ENCODE measurements around the gene CAMK1.

CAMK1 gene

DNA sequence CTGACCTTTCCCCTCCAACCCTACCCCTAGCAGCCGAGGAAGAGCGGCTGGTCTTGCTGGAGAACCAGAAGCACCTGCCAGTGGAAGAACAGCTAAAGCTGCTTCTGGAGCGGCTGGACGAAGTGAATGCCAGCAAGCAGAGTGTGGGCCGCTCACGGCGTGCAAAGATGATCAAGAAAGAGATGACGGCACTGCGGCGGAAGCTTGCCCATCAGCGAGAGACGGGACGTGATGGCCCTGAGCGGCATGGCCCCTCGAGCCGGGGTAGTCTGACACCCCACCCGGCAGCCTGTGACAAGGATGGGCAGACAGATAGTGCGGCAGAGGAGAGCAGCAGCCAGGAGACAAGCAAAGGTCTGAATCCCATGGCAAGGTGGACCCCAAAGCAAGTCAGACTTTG lies 26.2 kb downstream of the CAMK1 start:
- DNase-seq (ENCODE audit: low read depth in 2 of 2), result no peak

DNA sequence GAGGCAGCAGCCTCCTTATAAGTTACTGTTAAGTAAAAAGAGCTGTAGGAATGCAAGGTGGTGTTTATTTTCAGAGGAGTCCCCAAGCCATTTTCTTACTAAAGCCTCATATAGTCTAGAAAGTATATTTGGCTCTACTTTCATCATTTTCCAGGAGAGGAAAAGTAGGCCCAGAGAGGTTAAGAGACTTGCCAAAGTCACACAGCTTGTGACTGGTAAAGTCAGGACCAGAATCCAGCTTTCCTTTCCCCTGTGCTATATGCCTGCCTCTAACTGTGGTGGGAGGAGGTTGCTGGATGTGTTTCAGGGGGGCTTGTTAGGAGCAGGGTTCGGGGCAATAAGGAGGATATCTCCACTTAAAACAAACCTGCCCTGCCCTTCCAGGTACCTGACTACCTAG lies 27.2 kb downstream of the CAMK1 start:
- no peak for DNase-seq (ENCODE audit: low read depth in 2 of 2)

DNA sequence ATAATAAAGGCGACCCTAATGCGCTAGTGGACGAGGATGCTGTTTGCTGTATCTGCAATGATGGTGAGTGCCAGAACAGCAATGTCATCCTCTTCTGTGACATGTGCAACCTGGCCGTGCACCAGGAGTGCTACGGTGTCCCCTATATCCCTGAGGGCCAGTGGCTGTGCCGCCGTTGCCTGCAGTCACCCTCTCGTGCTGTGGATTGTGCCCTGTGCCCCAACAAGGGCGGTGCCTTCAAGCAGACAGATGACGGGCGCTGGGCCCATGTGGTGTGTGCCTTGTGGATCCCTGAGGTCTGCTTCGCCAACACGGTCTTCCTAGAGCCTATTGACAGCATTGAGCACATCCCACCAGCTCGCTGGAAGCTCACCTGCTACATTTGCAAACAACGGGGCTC lies 30.6 kb downstream of the CAMK1 start:
- no peak for DNase-seq (ENCODE audit: low read depth in 2 of 2)

DNA sequence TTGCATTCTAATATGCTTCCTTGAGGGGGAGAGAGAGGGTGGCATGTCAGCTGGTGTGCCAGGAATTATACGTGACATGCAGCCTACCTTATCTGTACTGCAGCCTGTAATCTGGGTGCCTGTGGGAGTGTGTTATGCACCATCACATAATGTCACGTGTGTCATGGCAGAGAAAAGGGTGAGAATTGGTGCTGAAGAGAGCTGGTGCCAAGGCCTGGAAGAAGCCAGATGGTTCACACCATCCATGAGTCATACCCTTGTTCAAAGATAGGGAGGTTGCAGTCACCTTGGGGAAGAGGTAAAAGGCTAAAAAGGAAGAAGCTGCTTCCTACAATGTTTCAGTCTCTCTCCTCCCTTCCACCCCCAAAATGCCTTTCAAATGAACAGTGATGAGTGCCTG lies 32.9 kb downstream of the CAMK1 start:
- DNase-seq (ENCODE audit: low read depth in 2 of 2), result no peak

GRCh38 chr3:9732740-9733115 lies 37.0 kb downstream of the CAMK1 start:
- DNase-seq (ENCODE audit: low read depth in 2 of 2), result no peak

GRCh38 chr3:9732080-9732739 lies 37.5 kb downstream of the CAMK1 start:
- DNase-seq (ENCODE audit: low read depth in 2 of 2), result no peak

DNA sequence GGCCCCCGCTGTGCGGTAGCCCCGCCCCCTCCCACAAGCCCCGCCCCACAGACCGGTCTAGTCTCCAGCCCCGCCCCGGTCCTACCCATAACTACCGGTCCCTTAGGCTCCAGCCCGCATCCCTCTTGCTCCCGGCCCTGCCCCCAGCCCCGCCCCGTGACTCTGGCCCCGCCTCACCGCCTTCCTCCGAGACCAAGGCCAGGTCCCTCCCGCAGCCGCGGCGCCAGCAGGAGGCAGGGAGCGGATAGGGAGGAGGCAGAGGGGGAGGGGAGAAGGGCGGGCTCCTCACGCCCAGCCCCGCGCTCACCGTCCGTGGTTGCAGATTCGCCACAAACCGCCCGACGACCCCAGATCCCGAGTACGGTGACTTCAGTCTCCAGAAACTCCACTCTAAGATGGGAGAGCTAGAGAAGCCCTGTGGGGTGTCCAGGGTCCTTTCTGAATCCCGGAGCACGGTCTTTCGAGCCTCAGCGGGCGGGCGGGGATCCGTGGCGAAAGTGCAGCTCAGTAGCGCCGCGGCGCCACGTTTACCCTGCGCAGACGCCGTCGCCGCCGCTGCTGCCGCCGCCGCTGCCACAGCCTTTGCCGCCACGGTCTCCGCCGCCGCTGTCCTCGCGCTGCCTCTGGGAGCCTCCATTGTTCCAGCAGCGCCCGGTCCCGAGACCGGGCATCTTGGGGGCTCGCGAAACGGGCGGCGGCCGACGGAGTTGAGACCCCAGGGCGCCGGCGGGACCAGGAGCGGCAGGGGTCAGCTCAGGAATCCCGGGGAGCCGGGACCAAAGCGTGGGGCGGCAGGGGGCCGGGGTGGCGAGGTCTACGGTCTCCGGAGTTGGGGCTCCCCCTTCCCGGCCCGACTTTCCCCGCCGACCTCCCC lies 38.3 kb downstream of the CAMK1 start, which contains the start of gene BRPF1:
Gene BRPF1 (plus strand): TSS at position 530 of the 874 bp plus-strand sequence. CDS start 2,406 bp downstream, outside the sequence.
- DNase-seq (ENCODE audit: low read depth in 2 of 2), result peak; percentile 98 to 99

GRCh38 chr3:9730657-9731205 lies 39.0 kb downstream of the CAMK1 start:
- no peak for DNase-seq (ENCODE audit: low read depth in 2 of 2)

- no peak for DNase-seq (ENCODE audit: low read depth in 2 of 2)
Observed at GRCh38 chr3:9729419-9729818, 40.3 kb downstream of the CAMK1 start.

GRCh38 chr3:9727743-9728142 lies 42.0 kb downstream of the CAMK1 start:
- no peak for DNase-seq (ENCODE audit: low read depth in 2 of 2)

- no peak for DNase-seq (ENCODE audit: low read depth in 2 of 2)
Observed at GRCh38 chr3:9727041-9727595, 42.6 kb downstream of the CAMK1 start.

DNA sequence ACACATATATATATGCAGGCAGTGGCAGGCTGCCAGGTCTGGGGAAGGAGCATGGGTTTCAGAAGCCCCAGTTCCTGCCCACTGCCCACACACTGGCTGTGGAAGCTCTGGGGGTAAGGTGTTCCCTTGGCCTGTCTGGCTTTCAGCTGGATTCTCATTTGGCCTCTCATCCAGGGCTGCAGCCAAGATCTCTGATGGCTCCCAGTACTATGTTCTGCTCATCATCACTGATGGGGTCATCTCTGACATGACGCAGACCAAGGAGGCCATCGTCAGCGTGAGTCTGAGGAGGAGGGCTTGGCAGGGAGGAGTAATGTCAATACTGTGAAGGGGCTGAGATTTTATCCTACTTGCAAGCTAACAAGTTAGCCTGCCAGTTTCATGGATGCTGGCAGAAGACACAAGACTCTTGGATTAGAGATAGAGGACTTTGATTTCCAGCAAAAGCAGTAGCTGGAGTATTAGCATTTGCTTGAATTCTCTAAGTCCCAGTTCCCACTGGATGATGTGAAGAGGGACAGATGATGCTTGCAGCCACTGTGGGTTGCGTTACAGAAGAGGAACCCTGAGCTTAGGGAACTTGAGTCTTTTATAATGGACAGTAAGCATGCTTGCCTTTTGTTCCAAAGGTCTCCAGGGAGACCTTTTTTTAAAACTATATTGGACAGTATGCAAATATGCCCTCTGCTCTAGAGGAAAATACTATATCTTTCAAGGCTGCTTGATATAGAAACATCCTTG lies 43.8 kb downstream of the CAMK1 start:
- DNase-seq (ENCODE audit: low read depth in 2 of 2), result no peak

DNA sequence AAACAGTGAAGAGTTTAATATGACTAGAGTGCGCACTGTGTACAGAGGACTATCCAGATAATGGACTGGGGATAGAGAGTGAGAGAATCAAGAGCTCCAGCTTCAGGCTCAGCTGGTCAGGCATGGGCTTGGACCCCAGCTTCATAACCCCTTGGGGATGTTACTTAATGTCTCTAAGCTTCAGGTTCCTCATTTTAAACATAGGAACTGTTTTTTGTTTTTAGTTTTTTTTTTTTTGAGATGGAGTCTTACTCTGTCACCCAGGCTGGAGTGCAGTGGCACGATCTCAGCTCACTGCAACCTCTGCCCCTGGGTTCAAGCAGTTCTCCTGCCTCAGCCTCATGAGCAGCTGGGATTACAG lies 48.1 kb downstream of the CAMK1 start:
- no peak for DNase-seq (ENCODE audit: low read depth in 2 of 2)

DNA sequence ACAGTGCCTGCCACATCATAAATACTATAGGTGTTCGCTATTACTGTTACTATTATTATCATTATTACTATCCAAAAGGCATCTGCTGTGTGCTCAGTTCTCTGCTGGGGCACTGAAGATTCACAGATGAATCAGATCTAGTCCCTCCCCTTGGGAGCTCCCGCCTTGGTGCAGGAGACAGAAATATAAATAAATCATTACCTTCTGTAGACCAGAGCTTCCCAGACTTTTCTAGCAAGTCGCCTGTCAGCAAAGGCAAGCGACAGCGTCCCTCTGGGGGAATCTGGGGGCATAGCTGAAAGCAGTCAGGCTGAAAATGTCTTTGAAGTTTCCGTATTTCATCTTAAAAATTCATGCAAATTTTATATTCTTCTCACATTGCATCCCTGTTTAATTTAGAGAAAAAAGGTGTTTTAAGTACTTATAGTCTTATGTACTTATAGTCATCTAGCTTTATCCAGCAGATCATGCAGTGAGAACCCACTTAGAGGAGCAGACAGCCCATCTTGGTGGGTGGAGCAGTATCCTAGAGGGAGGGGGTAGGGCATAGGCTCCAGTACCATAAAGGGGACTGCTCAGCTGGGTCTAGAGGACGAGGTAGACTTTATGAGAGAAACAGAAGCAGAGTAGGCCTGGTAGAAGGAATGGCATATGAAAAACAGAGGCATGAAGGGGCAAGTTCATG lies 48.6 kb downstream of the CAMK1 start:
- no peak for DNase-seq (ENCODE audit: low read depth in 2 of 2)

DNA sequence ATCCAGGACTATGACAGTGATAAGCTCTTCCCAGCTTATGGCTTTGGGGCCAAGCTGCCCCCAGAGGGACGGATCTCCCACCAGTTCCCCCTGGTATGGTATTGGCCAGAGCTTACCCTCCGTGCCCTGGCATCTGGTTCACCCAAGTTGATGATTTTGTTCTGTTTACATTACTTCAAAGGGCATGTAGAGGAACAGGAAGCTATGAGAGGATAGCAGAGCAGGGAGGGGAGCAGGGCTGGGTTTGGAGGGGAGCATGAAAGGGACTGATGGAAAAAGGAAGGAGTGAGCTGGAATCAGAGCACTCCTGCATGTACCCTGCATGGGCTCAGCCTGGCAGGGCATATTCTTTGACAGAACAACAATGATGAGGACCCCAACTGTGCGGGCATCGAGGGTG lies 51.6 kb downstream of the CAMK1 start:
- DNase-seq (ENCODE audit: low read depth in 2 of 2), result no peak

DNA sequence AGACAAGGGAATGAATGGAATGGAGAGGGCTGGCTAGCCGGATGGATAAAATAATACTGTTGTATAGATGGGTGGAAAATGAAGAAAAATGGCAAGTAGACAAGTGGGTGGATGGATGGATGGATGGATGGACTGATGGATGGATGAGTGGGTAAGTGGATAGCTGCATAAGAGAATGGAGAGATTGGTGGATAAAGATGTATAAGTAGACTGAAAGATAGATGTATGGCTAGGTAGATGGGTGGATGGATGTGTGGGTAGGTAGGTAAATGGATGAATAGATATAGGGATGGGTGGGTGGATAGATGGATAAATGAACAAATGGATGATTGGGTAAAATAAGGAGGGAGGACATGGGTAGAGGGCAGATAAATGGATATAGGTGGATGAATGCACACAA lies 52.2 kb downstream of the CAMK1 start:
- DNase-seq (ENCODE audit: low read depth in 2 of 2), result no peak

DNA sequence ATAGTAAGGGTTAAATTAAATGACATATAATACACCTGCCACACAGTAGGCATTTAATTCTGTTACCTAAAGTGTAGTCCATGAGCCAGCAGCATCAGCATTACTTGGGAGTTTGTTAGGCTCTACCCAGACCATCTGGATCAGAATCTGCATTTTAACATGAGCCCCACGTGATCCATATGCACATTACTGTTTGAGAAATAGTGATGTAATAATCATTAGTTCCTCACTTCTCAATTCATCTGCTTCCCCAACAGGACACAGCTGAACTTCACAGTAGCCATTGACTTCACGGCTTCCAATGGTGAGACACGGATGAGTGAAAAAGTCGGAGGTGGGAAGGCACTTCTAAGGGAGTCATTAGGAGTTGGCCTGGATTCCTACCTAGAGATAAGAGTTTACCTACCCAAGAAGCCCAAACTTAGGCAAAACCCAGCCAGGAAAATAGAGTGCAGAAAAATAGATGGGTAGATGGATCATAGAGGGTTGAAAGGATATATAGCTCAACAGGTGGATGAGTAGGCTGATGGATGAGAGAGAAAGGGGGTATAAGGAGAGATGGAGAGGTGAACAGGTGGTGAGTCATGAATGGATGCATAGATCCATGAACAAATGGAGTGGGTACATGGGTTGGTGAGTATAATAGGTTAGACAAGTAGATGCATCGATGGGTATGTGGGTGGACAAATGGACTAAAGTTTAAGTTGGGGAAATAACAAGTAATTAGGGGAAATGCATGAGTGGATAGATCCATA lies 52.8 kb downstream of the CAMK1 start:
- no peak for DNase-seq (ENCODE audit: low read depth in 2 of 2)

- no peak for DNase-seq (ENCODE audit: low read depth in 2 of 2)
Observed at GRCh38 chr3:9715764-9716437, 53.8 kb downstream of the CAMK1 start.

GRCh38 chr3:9715136-9715535 lies 54.6 kb downstream of the CAMK1 start:
- DNase-seq (ENCODE audit: low read depth in 2 of 2), result no peak

DNA sequence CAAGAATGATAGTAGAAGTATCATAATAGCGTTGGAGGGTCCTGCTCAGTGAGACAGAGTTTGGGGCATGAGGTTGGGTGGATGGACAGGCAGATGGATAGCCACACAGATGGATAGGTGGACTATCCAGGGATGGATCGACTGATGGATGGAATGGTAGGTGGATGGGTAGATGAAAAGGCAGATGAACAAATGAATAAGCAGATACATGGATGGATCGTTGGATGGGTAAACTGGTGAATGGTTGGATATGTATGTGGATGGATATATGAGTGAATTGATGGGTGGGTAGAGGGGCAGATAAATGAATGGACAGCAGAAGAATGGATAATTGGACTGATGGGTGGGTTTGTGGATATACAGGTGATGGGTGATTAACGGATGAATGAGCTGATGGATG lies 56.6 kb downstream of the CAMK1 start:
- DNase-seq (ENCODE audit: low read depth in 2 of 2), result no peak

Data from stimulated activated CD8-positive, alpha-beta memory T cell treated with anti-CD3 and anti-CD28 coated beads, Interleukin-7, amount 100 ng/mL, for 1 hour (primary cell).